ENCODE data around the gene SCLY.
"Not testable (repeated sequence)": the region's sequence is repeated elsewhere in the genome, so short reads cannot be mapped to it uniquely, and the experiment has no call there.

SCLY gene

DNA sequence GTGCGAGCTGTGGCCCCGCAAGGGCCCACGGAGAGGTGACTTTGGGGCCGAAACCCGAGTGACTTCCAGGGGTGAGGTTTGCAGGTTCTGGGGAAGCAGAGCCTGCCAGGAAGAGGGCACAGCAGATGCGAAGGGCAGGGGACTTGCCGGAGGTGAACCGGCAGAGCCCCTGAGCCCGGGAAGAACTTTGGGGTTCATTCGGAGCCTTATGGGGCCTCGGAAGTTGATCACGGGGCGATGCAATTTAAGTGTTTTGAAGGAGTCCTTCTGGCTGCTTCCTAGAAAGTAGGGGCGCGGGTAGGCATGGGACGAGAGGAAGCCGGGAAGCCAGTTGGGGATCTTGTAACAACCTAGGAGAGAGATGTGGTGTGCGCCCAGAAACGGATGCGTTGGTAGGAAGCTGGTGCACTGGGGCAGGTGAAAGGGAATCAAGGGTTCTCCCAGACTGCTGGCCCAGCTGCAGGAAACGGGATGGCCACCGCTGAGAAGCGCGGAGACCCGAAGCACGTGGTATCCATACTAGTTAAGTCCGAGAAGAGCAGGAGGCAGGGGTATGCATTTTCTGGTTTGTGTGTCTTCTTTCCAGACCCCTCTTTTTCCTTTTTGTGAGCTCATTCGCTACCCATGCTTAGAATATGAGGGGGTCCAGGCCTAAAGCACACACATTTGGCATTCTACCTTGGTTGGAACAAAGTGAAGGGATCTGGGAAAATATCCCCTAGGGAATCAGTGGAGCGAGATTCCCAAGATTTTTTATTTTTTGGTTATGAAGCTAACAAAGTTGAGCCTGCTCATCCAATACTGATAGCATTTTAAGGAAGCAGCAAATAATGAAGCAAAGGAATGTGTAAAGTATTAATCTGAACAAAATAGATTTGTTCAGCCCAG, 758 bp downstream of the SCLY start:
- Histone ChIP-seq H3K4me3 (ENCODE audit: low read length) (peak overlapping the region; percentile 86), H3K9ac (ENCODE audit: low read depth, low read length) (peak overlapping the region; percentile 87), H3K27me3 (ENCODE audit: insufficient read depth, low read length) (no peaks in the 10 kb centered on the region), H3K9me3 (ENCODE audit: insufficient read depth, low read depth, low read length) (no peaks in the 10 kb centered on the region), H3K36me3 (ENCODE audit: insufficient read depth, low read depth, low read length) (peaks cover 29% of the 10 kb centered on the region), H3K4me1 (ENCODE audit: insufficient read depth, low read length) (peaks cover 5% of the 10 kb centered on the region; the same call in 1 of the 2 replicates), H3K27ac (ENCODE audit: low read length) (peak overlapping the region; percentile 37)

DNA sequence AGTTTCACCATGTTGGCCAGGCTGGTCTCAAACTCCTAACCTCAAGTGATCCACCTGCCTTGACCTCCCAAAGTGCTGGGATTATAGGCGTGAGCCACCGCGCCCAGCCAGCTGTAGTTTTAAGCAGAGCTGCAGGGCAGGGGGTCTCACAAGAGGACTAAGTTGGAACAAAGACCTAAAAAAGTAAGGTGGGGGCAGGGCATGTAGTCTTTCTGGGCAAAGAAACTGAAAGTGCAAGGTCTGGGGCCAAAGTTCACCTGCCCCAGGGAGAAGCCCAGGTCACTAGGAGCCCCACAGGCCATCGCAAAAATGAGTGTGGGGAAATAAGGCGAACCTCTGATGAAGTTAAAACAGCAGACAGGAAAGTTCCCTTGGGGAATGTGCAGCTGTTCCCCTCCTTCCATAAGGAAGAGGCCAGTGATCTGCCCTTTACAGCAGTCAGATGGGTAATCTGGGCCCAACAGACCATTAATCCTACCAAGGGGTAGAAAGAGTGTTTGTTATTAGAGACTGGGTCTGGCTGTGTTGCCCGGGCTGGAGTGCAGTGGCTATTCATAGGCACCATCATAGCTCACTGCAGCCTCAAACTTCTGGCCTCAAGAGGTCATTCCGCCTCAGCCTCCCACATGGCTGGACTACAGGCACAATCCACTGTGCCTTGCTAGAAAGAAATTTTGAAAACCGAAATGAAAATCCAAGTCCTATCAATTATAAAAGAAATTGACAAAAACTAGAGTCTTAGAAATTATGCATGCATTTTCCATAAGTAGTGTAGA, 2.8 kb downstream of the SCLY start:
- Histone ChIP-seq H3K36me3 (ENCODE audit: insufficient read depth, low read depth, low read length) (peaks cover 50% of the 10 kb centered on the region), H3K9me3 (ENCODE audit: insufficient read depth, low read depth, low read length) (no peaks in the 10 kb centered on the region), H3K9ac (ENCODE audit: low read depth, low read length) (no peak overlapping the region), H3K4me1 (ENCODE audit: insufficient read depth, low read length) (peaks cover 5% of the 10 kb centered on the region; the same call in 1 of the 2 replicates), H3K27ac (ENCODE audit: low read length) (no peak overlapping the region), H3K4me3 (ENCODE audit: low read length) (no peak overlapping the region), H3K27me3 (ENCODE audit: insufficient read depth, low read length) (no peaks in the 10 kb centered on the region)

GRCh38 chr2:238064376-238064775, 3.6 kb downstream of the SCLY start:
- no peaks in the 10 kb centered on the region for H3K9me3 ChIP-seq (ENCODE audit: insufficient read depth, low read depth, low read length)
- H3K27me3 ChIP-seq (ENCODE audit: insufficient read depth, low read length): no peaks in the 10 kb centered on the region
- H3K4me1 ChIP-seq (ENCODE audit: insufficient read depth, low read length): peaks cover 5% of the 10 kb centered on the region; the same call in 1 of the 2 replicates
- H3K4me3 ChIP-seq (ENCODE audit: low read length): no peak overlapping the region
- no peak overlapping the region for H3K27ac ChIP-seq (ENCODE audit: low read length)
- H3K36me3 ChIP-seq (ENCODE audit: insufficient read depth, low read depth, low read length): peaks cover 57% of the 10 kb centered on the region
- no peak overlapping the region for H3K9ac ChIP-seq (ENCODE audit: low read depth, low read length)

- Histone ChIP-seq H3K27ac (ENCODE audit: low read length) (no peak overlapping the region), H3K9me3 (ENCODE audit: insufficient read depth, low read depth, low read length) (no peaks in the 10 kb centered on the region), H3K36me3 (ENCODE audit: insufficient read depth, low read depth, low read length) (peaks cover 65% of the 10 kb centered on the region), H3K27me3 (ENCODE audit: insufficient read depth, low read length) (no peaks in the 10 kb centered on the region), H3K9ac (ENCODE audit: low read depth, low read length) (no peak overlapping the region), H3K4me3 (ENCODE audit: low read length) (no peak overlapping the region), H3K4me1 (ENCODE audit: insufficient read depth, low read length) (peaks cover 2% of the 10 kb centered on the region; the same call in 1 of the 2 replicates)
Observed at GRCh38 chr2:238065071-238065846, 4.5 kb downstream of the SCLY start.

DNA sequence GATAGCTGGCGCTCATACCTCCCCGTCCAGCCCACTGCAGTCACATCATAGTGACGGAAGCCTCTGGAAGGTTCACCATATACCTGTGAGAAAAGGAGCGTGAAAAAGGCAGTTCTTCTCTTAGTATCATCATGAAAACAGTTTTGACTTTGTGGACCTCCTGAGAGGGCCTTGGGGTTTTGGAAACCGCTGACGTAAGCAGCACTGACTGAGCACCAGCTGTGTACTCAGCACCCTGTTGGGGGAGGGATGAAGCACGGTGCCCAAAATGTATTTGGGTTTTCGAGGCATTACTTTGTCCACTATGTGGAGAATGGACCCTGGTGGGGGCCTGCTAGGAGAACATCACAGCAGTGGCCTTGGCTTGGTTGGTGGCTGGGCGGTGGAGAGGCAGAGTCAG, 5.4 kb downstream of the SCLY start:
- Histone ChIP-seq H3K27ac (ENCODE audit: low read length) (no peak overlapping the region), H3K4me1 (ENCODE audit: insufficient read depth, low read length) (peaks cover 2% of the 10 kb centered on the region; the same call in 1 of the 2 replicates), H3K4me3 (ENCODE audit: low read length) (no peak overlapping the region), H3K9ac (ENCODE audit: low read depth, low read length) (no peak overlapping the region), H3K36me3 (ENCODE audit: insufficient read depth, low read depth, low read length) (peaks cover 74% of the 10 kb centered on the region), H3K27me3 (ENCODE audit: insufficient read depth, low read length) (no peaks in the 10 kb centered on the region), H3K9me3 (ENCODE audit: insufficient read depth, low read depth, low read length) (no peaks in the 10 kb centered on the region)

DNA sequence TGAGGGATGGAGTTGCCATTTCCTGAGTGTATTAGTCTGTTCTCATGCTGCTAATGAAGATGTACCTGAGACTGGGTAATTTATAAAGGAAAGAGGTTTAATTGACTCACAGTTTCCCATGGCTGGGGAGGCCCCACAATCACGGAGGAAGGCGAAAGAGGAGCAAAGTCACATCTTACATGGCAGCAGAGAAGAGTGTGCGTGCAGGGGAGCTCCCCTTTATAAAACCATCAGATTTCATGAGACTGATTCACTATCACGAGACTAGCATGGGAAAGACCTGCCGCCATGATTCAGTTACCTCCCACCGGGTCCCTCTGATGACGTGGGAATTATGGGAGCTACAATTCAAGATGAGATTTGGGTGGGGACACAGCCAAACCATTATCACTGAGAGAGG, 5.9 kb downstream of the SCLY start:
- not testable (repeated sequence) for H3K4me1 ChIP-seq (ENCODE audit: insufficient read depth, low read length); H3K9me3 ChIP-seq (ENCODE audit: insufficient read depth, low read depth, low read length); H3K27ac ChIP-seq (ENCODE audit: low read length); H3K4me3 ChIP-seq (ENCODE audit: low read length); H3K9ac ChIP-seq (ENCODE audit: low read depth, low read length); H3K27me3 ChIP-seq (ENCODE audit: insufficient read depth, low read length)
- peaks cover 76% of the 10 kb centered on the region for H3K36me3 ChIP-seq (ENCODE audit: insufficient read depth, low read depth, low read length)

GRCh38 chr2:238067939-238068338, 7.1 kb downstream of the SCLY start:
- Histone ChIP-seq H3K27me3 (ENCODE audit: insufficient read depth, low read length) (no peaks in the 10 kb centered on the region), H3K9me3 (ENCODE audit: insufficient read depth, low read depth, low read length) (no peaks in the 10 kb centered on the region), H3K4me3 (ENCODE audit: low read length) (no peak overlapping the region), H3K27ac (ENCODE audit: low read length) (no peak overlapping the region), H3K4me1 (ENCODE audit: insufficient read depth, low read length) (no peaks in the 10 kb centered on the region; the same call in 1 of the 2 replicates), H3K9ac (ENCODE audit: low read depth, low read length) (no peak overlapping the region), H3K36me3 (ENCODE audit: insufficient read depth, low read depth, low read length) (peaks cover 89% of the 10 kb centered on the region)

DNA sequence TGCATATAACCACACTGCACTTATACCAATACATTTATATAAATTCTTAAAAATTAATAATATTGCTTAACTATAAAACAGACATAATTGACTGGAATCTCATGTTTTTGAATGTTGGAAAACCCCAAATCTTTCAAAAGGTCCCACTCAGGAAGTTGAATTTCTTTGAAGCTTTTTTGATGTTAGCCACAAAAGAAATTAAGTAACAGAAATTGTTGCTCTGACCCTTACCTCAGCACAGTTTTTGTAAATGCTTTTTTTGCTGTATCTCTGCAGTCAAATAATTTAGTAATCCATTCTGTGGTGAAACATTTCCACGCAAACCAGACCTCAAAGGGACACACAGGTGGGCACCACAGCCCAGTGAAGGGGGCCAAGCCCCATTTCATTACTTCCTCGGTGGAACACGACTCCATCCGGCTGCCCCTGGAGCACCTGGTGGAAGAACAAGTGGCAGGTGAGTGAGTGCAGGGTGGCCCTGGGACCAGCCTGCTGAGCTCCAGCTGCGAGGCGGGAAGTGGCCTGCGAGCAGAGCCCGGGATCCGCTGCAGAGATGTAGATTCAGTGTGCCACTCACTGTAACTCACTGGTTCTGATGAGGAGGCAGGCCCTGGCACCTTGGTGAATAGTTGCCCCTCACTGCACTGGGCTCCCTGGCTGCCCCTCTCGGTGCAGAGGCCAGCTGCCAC, 8.4 kb downstream of the SCLY start:
- Histone ChIP-seq H3K27me3 (ENCODE audit: insufficient read depth, low read length) (no peaks in the 10 kb centered on the region), H3K36me3 (ENCODE audit: insufficient read depth, low read depth, low read length) (peaks cover 93% of the 10 kb centered on the region), H3K9me3 (ENCODE audit: insufficient read depth, low read depth, low read length) (no peaks in the 10 kb centered on the region), H3K9ac (ENCODE audit: low read depth, low read length) (no peak overlapping the region), H3K27ac (ENCODE audit: low read length) (no peak overlapping the region), H3K4me1 (ENCODE audit: insufficient read depth, low read length) (no peaks in the 10 kb centered on the region), H3K4me3 (ENCODE audit: low read length) (no peak overlapping the region)

- no peak overlapping the region for H3K4me3 ChIP-seq (ENCODE audit: low read length)
- no peaks in the 10 kb centered on the region for H3K4me1 ChIP-seq (ENCODE audit: insufficient read depth, low read length)
- peaks cover 93% of the 10 kb centered on the region for H3K36me3 ChIP-seq (ENCODE audit: insufficient read depth, low read depth, low read length)
Observed at GRCh38 chr2:238069877-238070276, 9.1 kb downstream of the SCLY start.

GRCh38 chr2:238075397-238075796, 14.6 kb downstream of the SCLY start:
- Histone ChIP-seq H3K9me3 (ENCODE audit: insufficient read depth, low read depth, low read length) (no peaks in the 10 kb centered on the region), H3K4me3 (ENCODE audit: low read length) (no peak overlapping the region), H3K9ac (ENCODE audit: low read depth, low read length) (no peak overlapping the region), H3K36me3 (ENCODE audit: insufficient read depth, low read depth, low read length) (peaks cover 80% of the 10 kb centered on the region), H3K27ac (ENCODE audit: low read length) (no peak overlapping the region), H3K27me3 (ENCODE audit: insufficient read depth, low read length) (no peaks in the 10 kb centered on the region), H3K4me1 (ENCODE audit: insufficient read depth, low read length) (peaks cover 3% of the 10 kb centered on the region; the same call in 1 of the 2 replicates)

More at GRCh38 chr2:238069877-238070276, 9.1 kb downstream of the SCLY start:
- no peak overlapping the region for H3K27ac ChIP-seq (ENCODE audit: low read length)
- no peaks in the 10 kb centered on the region for H3K27me3 ChIP-seq (ENCODE audit: insufficient read depth, low read length)
- H3K9me3 ChIP-seq (ENCODE audit: insufficient read depth, low read depth, low read length): no peaks in the 10 kb centered on the region
- no peak overlapping the region for H3K9ac ChIP-seq (ENCODE audit: low read depth, low read length)

- no peaks in the 10 kb centered on the region for H3K9me3 ChIP-seq (ENCODE audit: insufficient read depth, low read depth, low read length)
- H3K4me1 ChIP-seq (ENCODE audit: insufficient read depth, low read length): peaks cover 3% of the 10 kb centered on the region; the same call in 1 of the 2 replicates
- H3K9ac ChIP-seq (ENCODE audit: low read depth, low read length): 0 out of 2 replicates have a peak overlapping the region, but pooled peaks have one; percentile 13
- no peak overlapping the region for H3K27ac ChIP-seq (ENCODE audit: low read length)
- H3K36me3 ChIP-seq (ENCODE audit: insufficient read depth, low read depth, low read length): peaks cover 83% of the 10 kb centered on the region
- H3K4me3 ChIP-seq (ENCODE audit: low read length): no peak overlapping the region
- no peaks in the 10 kb centered on the region for H3K27me3 ChIP-seq (ENCODE audit: insufficient read depth, low read length)
Observed at GRCh38 chr2:238077292-238077691, 16.5 kb downstream of the SCLY start.
